Calu3 (cell line): ENCODE data around the gene INSYN2B. TPM values are rescaled to one million over a fixed set of nuclear protein-coding genes. Genes with fewer than 3 reads are reported as not detected.

Source experiments
- BruUV-seq: library from RNA; stranded (reverse); fragments of 400-500 nt; replicated peaks from 2 replicates; lab custom pipeline; 2021; lab: Mats Ljungman, UMichigan
- CTCF ChIA-PET: fragments of 300-600 bp; sonication (Branson Sonifier 250); formaldehyde crosslinking; loops from one replicate; lab custom pipeline; 2022; ENCODE audit warnings: antibody characterized with exemption; lab: Charles Lee
- DNase-seq: peaks from one replicate; pipeline ENCODE4 v3.0.0; 2022
- H3K27ac Mint-ChIP-seq: one replicate; pipeline ENCODE4 v1.8.0; 2022; ENCODE audit warnings: mixed read lengths; ENCODE audit not compliant: unreplicated experiment
- H3K27me3 Mint-ChIP-seq: one replicate; pipeline ENCODE4 v1.8.0; 2022; ENCODE audit warnings: mixed read lengths; ENCODE audit not compliant: unreplicated experiment
- H3K36me3 Mint-ChIP-seq: one replicate; pipeline ENCODE4 v1.8.0; 2022; ENCODE audit warnings: mild to moderate bottlenecking, moderate library complexity, mixed read lengths; ENCODE audit not compliant: insufficient read depth, unreplicated experiment
- H3K4me1 Mint-ChIP-seq: one replicate; pipeline ENCODE4 v1.8.0; 2022; ENCODE audit warnings: mild to moderate bottlenecking, low read depth, mixed read lengths; ENCODE audit not compliant: unreplicated experiment
- H3K4me3 Mint-ChIP-seq: one replicate; pipeline ENCODE4 v1.8.0; 2022; ENCODE audit warnings: mild to moderate bottlenecking, low read depth, moderate library complexity, mixed read lengths; ENCODE audit not compliant: unreplicated experiment
- H3K9me3 Mint-ChIP-seq: one replicate; pipeline ENCODE4 v1.8.0; 2022; ENCODE audit warnings: low read depth, mixed read lengths; ENCODE audit not compliant: unreplicated experiment
- intact Hi-C: fragments of 100-400 bp; cut with micrococcal nuclease; formaldehyde crosslinking; loops from one replicate; pipeline ENCODE4 v1.10.0; 2022; ENCODE audit not compliant: unreplicated experiment
- total RNA-seq: library from RNA; stranded (reverse); gene quantifications from 2 replicates; pipeline ENCODE4 v1.2.3, GENCODE V29; 2022
- TF ChIP-seq, protein P1 (sequence below): fragments of 200-600 bp; IDR thresholded peaks from one replicate; pipeline ENCODE4 v1.8.0; 2022; ENCODE audit warnings: antibody characterized with exemption; ENCODE audit not compliant: unreplicated experiment

Gene INSYN2B
- total RNA-seq, 1 experiment from 2014 or later, result not detected

DNA sequence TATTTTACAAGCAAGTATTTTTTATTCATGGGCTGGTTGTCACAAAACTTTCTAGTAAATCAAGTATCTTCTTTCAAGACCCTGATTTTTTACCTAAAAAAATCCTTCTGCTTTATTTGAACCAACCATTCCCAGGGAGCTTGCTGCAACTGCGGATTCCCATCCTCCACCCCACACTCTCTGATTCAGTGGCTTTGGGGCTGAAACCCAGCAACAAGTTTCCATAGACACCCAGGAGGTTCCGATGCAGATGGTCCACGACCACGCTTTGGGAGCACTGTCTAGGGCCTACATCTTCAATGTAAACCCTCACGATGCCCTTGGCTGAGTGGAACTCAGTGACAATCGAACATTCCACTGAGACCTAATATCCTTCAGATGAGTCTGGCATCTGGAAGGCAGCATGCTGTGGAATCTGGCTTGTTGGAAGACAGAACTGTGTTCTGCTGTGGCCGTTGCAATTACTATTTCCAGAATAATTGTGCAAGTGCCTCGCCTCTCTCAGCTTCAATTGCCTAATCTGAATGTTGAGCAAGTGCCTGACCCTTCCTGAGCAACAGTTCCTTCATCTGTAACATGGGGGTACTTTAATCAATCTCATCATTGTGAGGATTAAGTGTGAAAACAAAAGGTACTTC is 105.1 kb downstream of the INSYN2B start:
- BruUV-seq, result no TSS peak
- no peak for DNase-seq
- H3K4me1 Mint-ChIP-seq, result no peaks in the 10 kb centered on the region
- TF ChIP-seq, protein P1, sequence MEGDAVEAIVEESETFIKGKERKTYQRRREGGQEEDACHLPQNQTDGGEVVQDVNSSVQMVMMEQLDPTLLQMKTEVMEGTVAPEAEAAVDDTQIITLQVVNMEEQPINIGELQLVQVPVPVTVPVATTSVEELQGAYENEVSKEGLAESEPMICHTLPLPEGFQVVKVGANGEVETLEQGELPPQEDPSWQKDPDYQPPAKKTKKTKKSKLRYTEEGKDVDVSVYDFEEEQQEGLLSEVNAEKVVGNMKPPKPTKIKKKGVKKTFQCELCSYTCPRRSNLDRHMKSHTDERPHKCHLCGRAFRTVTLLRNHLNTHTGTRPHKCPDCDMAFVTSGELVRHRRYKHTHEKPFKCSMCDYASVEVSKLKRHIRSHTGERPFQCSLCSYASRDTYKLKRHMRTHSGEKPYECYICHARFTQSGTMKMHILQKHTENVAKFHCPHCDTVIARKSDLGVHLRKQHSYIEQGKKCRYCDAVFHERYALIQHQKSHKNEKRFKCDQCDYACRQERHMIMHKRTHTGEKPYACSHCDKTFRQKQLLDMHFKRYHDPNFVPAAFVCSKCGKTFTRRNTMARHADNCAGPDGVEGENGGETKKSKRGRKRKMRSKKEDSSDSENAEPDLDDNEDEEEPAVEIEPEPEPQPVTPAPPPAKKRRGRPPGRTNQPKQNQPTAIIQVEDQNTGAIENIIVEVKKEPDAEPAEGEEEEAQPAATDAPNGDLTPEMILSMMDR, result no peak
- H3K27ac Mint-ChIP-seq, result no peak overlapping the region
- H3K4me3 Mint-ChIP-seq, result no peak overlapping the region
- intact Hi-C loops, result no loop called here
- CTCF ChIA-PET, result interaction anchor here (1.0 kb wide), 1 partner anchor 40 kb away, joined by 5 read pairs; no protein-coding TSS in a partner anchor
- H3K36me3 Mint-ChIP-seq, result no peaks in the 10 kb centered on the region
- no peaks in the 10 kb centered on the region for H3K9me3 Mint-ChIP-seq
- H3K27me3 Mint-ChIP-seq, result peaks cover 75% of the 10 kb centered on the region

- Mint-ChIP-seq H3K9me3 (no peaks in the 10 kb centered on the region), H3K4me1 (no peaks in the 10 kb centered on the region), H3K36me3 (no peaks in the 10 kb centered on the region), H3K27ac (no peak overlapping the region), H3K4me3 (no peak overlapping the region), H3K27me3 (peaks cover 78% of the 10 kb centered on the region)
- TF ChIP-seq, protein P1, result no peak
- CTCF ChIA-PET, result no interaction called here
- intact Hi-C loops, result no loop called here
- BruUV-seq, result no TSS peak
- no peak for DNase-seq
These were observed 105.7 kb downstream of the INSYN2B start for GRCh38 chr5:169874621-169875020.

DNA sequence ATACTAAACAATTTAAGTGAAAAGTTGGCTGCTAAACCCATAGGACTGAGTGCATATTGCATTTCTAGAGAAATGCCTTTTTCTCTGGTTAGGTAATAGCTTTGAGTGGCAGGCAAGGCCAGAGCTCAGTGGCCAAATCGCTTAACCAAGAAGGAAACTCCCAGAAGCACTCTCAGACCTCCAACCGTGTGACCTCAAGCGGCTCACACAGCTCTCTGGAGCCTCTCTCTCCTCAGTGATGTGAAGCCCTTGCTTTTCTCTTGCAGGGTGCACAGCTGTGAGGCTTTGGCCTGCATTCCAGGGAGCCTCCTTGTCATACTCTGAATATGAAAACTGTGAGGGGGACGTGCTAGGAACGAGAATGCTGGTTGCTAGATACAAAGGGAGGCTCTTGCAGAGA is 106.7 kb downstream of the INSYN2B start:
- CTCF ChIA-PET, result no interaction called here
- Mint-ChIP-seq H3K4me1 (no peaks in the 10 kb centered on the region), H3K27ac (no peak overlapping the region), H3K4me3 (no peak overlapping the region), H3K36me3 (no peaks in the 10 kb centered on the region), H3K9me3 (no peaks in the 10 kb centered on the region), H3K27me3 (peaks cover 78% of the 10 kb centered on the region)
- BruUV-seq, result no TSS peak
- TF ChIP-seq, protein P1, result no peak
- no peak for DNase-seq
- intact Hi-C loops, result no loop called here

DNA sequence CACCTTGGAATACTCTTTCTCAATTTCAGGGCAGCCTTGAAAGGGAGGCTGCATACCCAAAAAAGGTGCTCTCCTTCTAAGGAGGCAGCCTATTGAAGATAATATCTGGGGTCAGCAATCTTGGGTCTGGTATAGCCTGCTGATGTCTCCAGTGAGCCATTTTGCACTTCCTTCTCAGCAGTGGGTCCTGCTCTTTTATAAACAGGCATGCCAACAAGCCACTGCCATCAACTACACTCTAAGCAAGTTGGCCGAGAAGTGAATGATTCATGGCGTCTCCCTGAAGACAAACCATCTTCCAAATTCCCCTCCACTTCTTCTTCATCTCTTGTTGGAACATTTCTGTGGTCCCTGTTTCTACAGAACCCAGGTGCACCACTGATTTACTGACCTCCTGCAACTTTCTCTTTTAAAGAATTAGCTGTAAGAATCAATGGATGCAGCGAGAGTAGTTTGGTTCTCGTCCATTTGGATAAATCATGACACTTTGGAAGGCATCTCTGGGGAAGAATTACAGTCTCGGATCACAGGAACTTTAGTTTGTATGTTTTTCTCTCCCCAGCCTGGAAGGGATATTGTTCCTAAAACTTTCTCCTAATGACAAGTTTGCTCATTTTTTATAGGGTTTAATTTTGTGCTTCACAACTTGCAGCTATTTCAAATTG is 108.3 kb downstream of the INSYN2B start:
- TF ChIP-seq, protein P1, result no peak
- H3K4me1 Mint-ChIP-seq, result no peaks in the 10 kb centered on the region
- CTCF ChIA-PET, result no interaction called here
- intact Hi-C loops, result no loop called here
- DNase-seq, result no peak
- no peak overlapping the region for H3K27ac Mint-ChIP-seq
- H3K4me3 Mint-ChIP-seq, result no peak overlapping the region
- no peaks in the 10 kb centered on the region for H3K9me3 Mint-ChIP-seq
- H3K36me3 Mint-ChIP-seq, result no peaks in the 10 kb centered on the region
- peaks cover 78% of the 10 kb centered on the region for H3K27me3 Mint-ChIP-seq
- no TSS peak for BruUV-seq
